Measurements from ENCODE around the gene SLC22A17. TPM values are rescaled to one million over a fixed set of nuclear protein-coding genes. Genes with fewer than 3 reads are reported as not detected.
A peak's percentile ranks its signal among the peaks of the same experiment; 100 is the strongest.

Gene SLC22A17
- polyA plus RNA-seq, 1 donor (not counting 4 experiments of a cell fraction or from before 2014, with no cell fraction given), result 0.76 TPM

DNA sequence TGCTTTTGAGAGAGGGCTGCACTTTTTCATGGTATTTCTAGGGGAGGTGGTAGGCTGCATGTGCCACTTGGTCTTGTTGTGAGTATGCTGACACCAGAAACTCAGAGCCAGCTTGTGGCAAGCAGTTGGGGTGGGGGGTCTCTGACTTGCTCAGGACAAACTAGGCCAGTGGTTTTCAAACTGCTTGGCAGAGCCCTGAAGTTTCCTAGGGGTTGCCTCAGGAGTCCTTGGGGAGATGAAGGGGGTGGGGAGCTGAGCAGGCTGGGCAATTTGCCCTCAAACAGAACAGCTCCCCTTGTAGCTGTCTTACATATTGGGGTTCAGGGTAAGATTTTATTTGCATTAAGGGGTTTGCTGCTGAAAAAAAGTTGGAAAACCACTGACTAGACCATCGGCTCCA is 42.1 kb downstream of the SLC22A17 start:
- TF ChIP-seq, protein P1, sequence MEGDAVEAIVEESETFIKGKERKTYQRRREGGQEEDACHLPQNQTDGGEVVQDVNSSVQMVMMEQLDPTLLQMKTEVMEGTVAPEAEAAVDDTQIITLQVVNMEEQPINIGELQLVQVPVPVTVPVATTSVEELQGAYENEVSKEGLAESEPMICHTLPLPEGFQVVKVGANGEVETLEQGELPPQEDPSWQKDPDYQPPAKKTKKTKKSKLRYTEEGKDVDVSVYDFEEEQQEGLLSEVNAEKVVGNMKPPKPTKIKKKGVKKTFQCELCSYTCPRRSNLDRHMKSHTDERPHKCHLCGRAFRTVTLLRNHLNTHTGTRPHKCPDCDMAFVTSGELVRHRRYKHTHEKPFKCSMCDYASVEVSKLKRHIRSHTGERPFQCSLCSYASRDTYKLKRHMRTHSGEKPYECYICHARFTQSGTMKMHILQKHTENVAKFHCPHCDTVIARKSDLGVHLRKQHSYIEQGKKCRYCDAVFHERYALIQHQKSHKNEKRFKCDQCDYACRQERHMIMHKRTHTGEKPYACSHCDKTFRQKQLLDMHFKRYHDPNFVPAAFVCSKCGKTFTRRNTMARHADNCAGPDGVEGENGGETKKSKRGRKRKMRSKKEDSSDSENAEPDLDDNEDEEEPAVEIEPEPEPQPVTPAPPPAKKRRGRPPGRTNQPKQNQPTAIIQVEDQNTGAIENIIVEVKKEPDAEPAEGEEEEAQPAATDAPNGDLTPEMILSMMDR (optimal IDR thresholded peaks at IDR 0.05 in 1 of 3, IDR thresholded peaks at IDR 0.05 in 1 of 3, conservative IDR thresholded peaks at IDR 0.05 in 1 of 3; ENCODE audit: extremely low read depth in 1 of 3, insufficient read depth in 2 of 3, low read length in 3 of 3), result no peak
- TF ChIP-seq EZH2 (IDR thresholded peaks at IDR 0.05; ENCODE audit: low read length), result no peak
- Histone ChIP-seq H3K27ac (ENCODE audit: control insufficient read depth, insufficient read depth, low read length) (no peak overlapping the region), H3K4me3 (ENCODE audit: control insufficient read depth in 2 of 3, extremely low read depth in 1 of 3, insufficient read depth in 2 of 3, low read depth in 1 of 3, low read length in 3 of 3) (no peak overlapping the region), H3K4me1 (ENCODE audit: control insufficient read depth, extremely low read depth, insufficient read depth, low read length) (peaks cover 34% of the 10 kb centered on the region), H3K79me2 (ENCODE audit: control insufficient read depth, insufficient read depth, low read length) (peaks cover 62% of the 10 kb centered on the region), H3K9me1 (ENCODE audit: control insufficient read depth, extremely low read depth, insufficient read depth, low read length) (peaks cover 4% of the 10 kb centered on the region), H3K4me2 (ENCODE audit: control insufficient read depth, extremely low read depth, insufficient read depth, low read depth, low read length) (peak overlapping the region; percentile 23), H3K9me3 (ENCODE audit: control insufficient read depth, low read depth, low read length) (no peaks in the 10 kb centered on the region), H4K20me1 (ENCODE audit: control insufficient read depth, extremely low read depth, insufficient read depth, low read length) (peaks cover 5% of the 10 kb centered on the region), H3K27me3 (ENCODE audit: control insufficient read depth, extremely low read depth, insufficient read depth, low read length) (no peaks in the 10 kb centered on the region), H2AFZ (ENCODE audit: control insufficient read depth, low read length) (no peak overlapping the region), H3K9ac (ENCODE audit: control insufficient read depth, extremely low read depth, insufficient read depth, low read length) (no peak overlapping the region), H3K36me3 (ENCODE audit: control insufficient read depth in 2 of 2, extremely low read depth in 1 of 2, insufficient read depth in 2 of 2, low read length in 2 of 2) (peaks cover 27 to 34% of the 10 kb centered on the region in 2 experiments)
- FAIRE-seq, result no peak
- DNase-seq (ENCODE audit: low read depth, low spot score), result no peak
- dilution Hi-C loops (cut with MboI; ENCODE audit: extremely low pct_ligation_motif_present, low sequenced_read_pairs), result no loop called here

DNA sequence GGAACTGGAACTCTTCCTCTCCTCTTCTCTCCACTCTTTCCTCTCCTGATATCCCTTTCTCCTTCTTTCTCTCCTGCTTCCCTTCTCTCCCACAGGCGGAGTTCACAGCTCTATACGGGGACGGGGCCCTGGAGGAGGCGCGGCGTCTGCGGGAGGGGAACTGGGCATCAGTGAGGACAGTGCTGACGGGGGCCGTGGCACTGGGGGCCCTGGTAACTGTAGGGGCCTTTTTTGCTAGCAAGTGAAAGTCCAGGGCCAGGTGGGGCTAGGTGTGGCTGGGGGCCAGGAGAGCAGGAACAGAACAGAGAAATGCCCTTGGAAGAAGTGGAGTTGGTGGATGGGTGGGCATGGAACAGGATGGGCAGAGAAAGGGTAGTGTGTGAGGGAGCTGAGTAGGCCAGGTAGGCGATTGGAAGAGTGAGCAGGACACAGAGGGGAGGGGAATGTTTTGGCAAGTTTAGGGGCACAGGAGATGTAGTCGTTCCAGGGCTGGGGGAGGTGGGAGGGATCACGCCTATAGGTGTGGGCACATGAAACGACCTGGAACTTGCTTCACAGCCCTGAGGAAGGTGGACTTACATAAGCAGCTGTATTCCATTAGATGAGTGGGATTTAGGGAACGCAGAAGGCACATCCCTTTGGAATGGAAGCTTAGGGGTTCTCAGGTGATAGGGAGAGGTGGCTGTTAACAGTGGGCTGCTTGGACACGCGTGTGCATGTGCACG is 43.8 kb downstream of the SLC22A17 start:
- peaks cover 60% of the 10 kb centered on the region for H3K79me2 ChIP-seq (ENCODE audit: control insufficient read depth, insufficient read depth, low read length)

More for the DNA sequence above, 43.8 kb downstream of the SLC22A17 start:
- peaks cover 34% of the 10 kb centered on the region for H3K4me1 ChIP-seq (ENCODE audit: control insufficient read depth, extremely low read depth, insufficient read depth, low read length)
- H3K27me3 ChIP-seq (ENCODE audit: control insufficient read depth, extremely low read depth, insufficient read depth, low read length), result no peaks in the 10 kb centered on the region
- H3K4me2 ChIP-seq (ENCODE audit: control insufficient read depth, extremely low read depth, insufficient read depth, low read depth, low read length), result peak overlapping the region; percentile 86
- peak overlapping the region; percentile 98 for H3K9ac ChIP-seq (ENCODE audit: control insufficient read depth, extremely low read depth, insufficient read depth, low read length)
- peaks cover 5% of the 10 kb centered on the region for H4K20me1 ChIP-seq (ENCODE audit: control insufficient read depth, extremely low read depth, insufficient read depth, low read length)
- DNase-seq (ENCODE audit: low read depth, low spot score) (no peak), FAIRE-seq (no peak)
- H3K9me3 ChIP-seq (ENCODE audit: control insufficient read depth, low read depth, low read length), result no peaks in the 10 kb centered on the region
- H2AFZ ChIP-seq (ENCODE audit: control insufficient read depth, low read length), result no peak overlapping the region
- H3K27ac ChIP-seq (ENCODE audit: control insufficient read depth, insufficient read depth, low read length), result peak overlapping the region; percentile 92
- peak overlapping the region; percentile 49 to 92 (median 81) for H3K4me3 ChIP-seq (ENCODE audit: control insufficient read depth in 2 of 3, extremely low read depth in 1 of 3, insufficient read depth in 2 of 3, low read depth in 1 of 3, low read length in 3 of 3)
- peaks cover 27 to 34% of the 10 kb centered on the region in 2 experiments for H3K36me3 ChIP-seq (ENCODE audit: control insufficient read depth in 2 of 2, extremely low read depth in 1 of 2, insufficient read depth in 2 of 2, low read length in 2 of 2)
- dilution Hi-C loops (cut with MboI; ENCODE audit: extremely low pct_ligation_motif_present, low sequenced_read_pairs), result no loop called here
- TF ChIP-seq, protein P1 (optimal IDR thresholded peaks at IDR 0.05 in 1 of 3, IDR thresholded peaks at IDR 0.05 in 1 of 3, conservative IDR thresholded peaks at IDR 0.05 in 1 of 3; ENCODE audit: extremely low read depth in 1 of 3, insufficient read depth in 2 of 3, low read length in 3 of 3), result no peak
- no peak for TF ChIP-seq EZH2 (IDR thresholded peaks at IDR 0.05; ENCODE audit: low read length)
- peaks cover 4% of the 10 kb centered on the region for H3K9me1 ChIP-seq (ENCODE audit: control insufficient read depth, extremely low read depth, insufficient read depth, low read length)
